Caco-2 (cell line): ENCODE results near the gene SH3BP1. TPM values are rescaled to one million over a fixed set of nuclear protein-coding genes. Genes with fewer than 3 reads are reported as not detected.

Source experiments
- BruUV-seq: library from RNA; stranded (reverse); fragments of 400-500 nt; replicated peaks from 2 replicates; lab custom pipeline; 2021; lab: Mats Ljungman, UMichigan
- CTCF ChIA-PET: fragments of 300-600 bp; sonication (Branson Sonifier 250); formaldehyde crosslinking; loops from one replicate; lab custom pipeline; 2022; ENCODE audit warnings: antibody characterized with exemption; lab: Charles Lee
- POLR2A ChIA-PET: fragments of 300-600 bp; sonication (Branson Sonifier 250); formaldehyde crosslinking; loops from one replicate; lab custom pipeline; 2022; ENCODE audit warnings: antibody characterized with exemption; lab: Charles Lee
- DNase-seq, 2 experiments: peaks; one replicate each; pipeline versions ENCODE4 v3.0.0 to v3.0.0-alpha.2; 2020 to 2022
- H3K27me3 ChIP-seq: replicated peaks from 2 replicates; pipeline ENCODE4 v1.6.0; 2011; ENCODE audit warnings: low read length; ENCODE audit not compliant: control insufficient read depth, insufficient read depth
- H3K36me3 ChIP-seq: 2 replicates; pipeline ENCODE4 v1.5.1; 2011; ENCODE audit warnings: low read length; ENCODE audit not compliant: control insufficient read depth, insufficient read depth
- H3K4me1 ChIP-seq: fragments of 250-450 bp; sonication (Bioruptor Pico); 2 replicates; pipeline ENCODE4 v1.5.1; 2020; ENCODE audit warnings: mild to moderate bottlenecking
- H3K4me3 ChIP-seq: 2 replicates; pipeline ENCODE4 v1.5.1; 2011; ENCODE audit warnings: low read depth, mild to moderate bottlenecking, control low read depth, low read length
- H3K9me3 ChIP-seq: fragments of 250-450 bp; sonication (Bioruptor Pico); 2 replicates; pipeline ENCODE4 v1.5.1; 2020; ENCODE audit warnings: mild to moderate bottlenecking, moderate library complexity
- H3K27ac Mint-ChIP-seq: one replicate; pipeline ENCODE4 v1.8.0; 2022; ENCODE audit warnings: mixed read lengths; ENCODE audit not compliant: unreplicated experiment
- H3K27me3 Mint-ChIP-seq: one replicate; pipeline ENCODE4 v1.8.0; 2022; ENCODE audit warnings: mixed read lengths; ENCODE audit not compliant: insufficient read depth, unreplicated experiment
- H3K36me3 Mint-ChIP-seq: one replicate; pipeline ENCODE4 v1.8.0; 2022; ENCODE audit warnings: mild to moderate bottlenecking, mixed read lengths; ENCODE audit not compliant: insufficient read depth, unreplicated experiment
- H3K4me1 Mint-ChIP-seq: one replicate; pipeline ENCODE4 v1.8.0; 2022; ENCODE audit warnings: low read depth, mixed read lengths; ENCODE audit not compliant: unreplicated experiment
- H3K4me3 Mint-ChIP-seq: one replicate; pipeline ENCODE4 v1.8.0; 2022; ENCODE audit warnings: mild to moderate bottlenecking, moderate library complexity, mixed read lengths; ENCODE audit not compliant: unreplicated experiment
- H3K9me3 Mint-ChIP-seq: one replicate; pipeline ENCODE4 v1.8.0; 2022; ENCODE audit warnings: mixed read lengths; ENCODE audit not compliant: unreplicated experiment
- CTCF ChIP-seq, 2 experiments: fragments of 200-600 bp in 1 of 2; IDR thresholded peaks; 1 replicate in 1 of 2; 2 replicates in 1 of 2; pipeline versions ENCODE4 v1.5.1 to v1.8.0; 2011 to 2022; ENCODE audit warnings: antibody characterized with exemption in 1 of 2, control low read depth in 1 of 2, inconsistent platforms in 1 of 2, low read depth in 1 of 2, low read length in 1 of 2, mild to moderate bottlenecking in 1 of 2, moderate library complexity in 1 of 2; ENCODE audit not compliant: insufficient read depth in 1 of 2, severe bottlenecking in 1 of 2, unreplicated experiment in 1 of 2
- intact Hi-C: fragments of 100-400 bp; cut with micrococcal nuclease; formaldehyde crosslinking; loops from one replicate; pipeline ENCODE4 v1.10.0; 2022; ENCODE audit not compliant: unreplicated experiment
- total RNA-seq: library from RNA; stranded (reverse); gene quantifications from 2 replicates; pipeline ENCODE4 v1.2.3, GENCODE V29; 2022

The SH3BP1 gene
- total RNA-seq, 1 experiment from 2014 or later = 19.8 TPM

GRCh38 chr22:37680191-37680851, 40.9 kb downstream of the SH3BP1 start:
- intact Hi-C loops = loop anchor here (5.0 to 10.0 kb wide), 2 partner anchors 76 to 143 kb away; partner anchors contain the start of gene GGA1

GRCh38 chr22:37681001-37681424, 41.5 kb downstream of the SH3BP1 start:
- Histone ChIP-seq H3K9me3 (no peaks in the 10 kb centered on the region), H3K27me3 (no peaks in the 10 kb centered on the region), H3K4me3 (no peak overlapping the region), H3K36me3 (no peaks in the 10 kb centered on the region), H3K4me1 (peaks cover 21% of the 10 kb centered on the region; the same call in 1 of the 2 replicates)
- no TSS peak for BruUV-seq
- ChIA-PET CTCF (interaction anchor here (0.6 to 2.0 kb wide), 10 partner anchors 13 to 131 kb away, joined by 3 to 43 read pairs (median 6); partner anchors contain the start of genes LGALS2 and PDXP), POLR2A (interaction anchor here (1.2 kb wide), 1 partner anchor 38 kb away, joined by 3 read pairs; no protein-coding TSS in a partner anchor)
- H3K27ac Mint-ChIP-seq = peak overlapping the region; percentile 62
- DNase-seq = no peak
- H3K27me3 Mint-ChIP-seq = no peaks in the 10 kb centered on the region
- no peaks in the 10 kb centered on the region for H3K9me3 Mint-ChIP-seq
- peaks cover 9% of the 10 kb centered on the region for H3K36me3 Mint-ChIP-seq
- peaks cover 7% of the 10 kb centered on the region for H3K4me1 Mint-ChIP-seq
- intact Hi-C loops = loop anchor here (1.0 to 10.0 kb wide), 3 partner anchors 38 to 144 kb away; partner anchors contain the start of gene GGA1
- no peak for TF ChIP-seq CTCF (IDR thresholded peaks at IDR 0.05; ENCODE audit: insufficient read depth in 1 of 2, low read depth in 1 of 2, low read length in 1 of 2, severe bottlenecking in 1 of 2, unreplicated experiment in 1 of 2)
- H3K4me3 Mint-ChIP-seq = no peak overlapping the region

More at GRCh38 chr22:37680191-37680851, 40.9 kb downstream of the SH3BP1 start:
- no peak for TF ChIP-seq CTCF (IDR thresholded peaks at IDR 0.05; ENCODE audit: insufficient read depth in 1 of 2, low read depth in 1 of 2, low read length in 1 of 2, severe bottlenecking in 1 of 2, unreplicated experiment in 1 of 2)
- no peaks in the 10 kb centered on the region for H3K9me3 ChIP-seq
- BruUV-seq = no TSS peak
- ChIA-PET CTCF (interaction anchor here (0.9 to 2.0 kb wide), 4 partner anchors 22 to 46 kb away, joined by 3 to 43 read pairs (median 10); partner anchors contain the start of gene PDXP), POLR2A (no interaction called here)
- H3K4me3 ChIP-seq = no peak overlapping the region
- H3K36me3 Mint-ChIP-seq = peaks cover 6% of the 10 kb centered on the region
- H3K27me3 Mint-ChIP-seq = no peaks in the 10 kb centered on the region
- no peak for DNase-seq
- H3K4me1 ChIP-seq = peaks cover 18% of the 10 kb centered on the region; the same call in 1 of the 2 replicates
- peaks cover 7% of the 10 kb centered on the region for H3K4me1 Mint-ChIP-seq
- H3K4me3 Mint-ChIP-seq = no peak overlapping the region
- no peak overlapping the region for H3K27ac Mint-ChIP-seq
- no peaks in the 10 kb centered on the region for H3K27me3 ChIP-seq
- H3K36me3 ChIP-seq = no peaks in the 10 kb centered on the region
- no peaks in the 10 kb centered on the region for H3K9me3 Mint-ChIP-seq

GRCh38 chr22:37681556-37682049, 42.1 kb downstream of the SH3BP1 start:
- POLR2A ChIA-PET = interaction anchor here (0.6 to 1.2 kb wide), 2 partner anchors 39 to 73 kb away, joined by 3 read pairs; partner anchors contain the start of gene GGA1
- Histone ChIP-seq H3K4me3 (no peak overlapping the region), H3K36me3 (no peaks in the 10 kb centered on the region), H3K27me3 (no peaks in the 10 kb centered on the region; the same call in 1 of the 2 replicates), H3K9me3 (no peaks in the 10 kb centered on the region), H3K4me1 (peaks cover 16% of the 10 kb centered on the region; the same call in 1 of the 2 replicates)
- intact Hi-C loops = loop anchor here (1.0 to 10.0 kb wide), 3 partner anchors 38 to 144 kb away; partner anchors contain the start of gene GGA1
- no TSS peak for BruUV-seq
- Mint-ChIP-seq H3K36me3 (peaks cover 15% of the 10 kb centered on the region), H3K27ac (peak overlapping the region; percentile 62), H3K4me3 (no peak overlapping the region), H3K4me1 (peaks cover 3% of the 10 kb centered on the region), H3K27me3 (no peaks in the 10 kb centered on the region), H3K9me3 (no peaks in the 10 kb centered on the region)
- CTCF ChIA-PET = interaction anchor here (0.6 to 2.0 kb wide), 10 partner anchors 14 to 132 kb away, joined by 3 to 43 read pairs (median 6); partner anchors contain the start of genes LGALS2 and PDXP
- TF ChIP-seq CTCF (IDR thresholded peaks at IDR 0.05; ENCODE audit: insufficient read depth in 1 of 2, low read depth in 1 of 2, low read length in 1 of 2, severe bottlenecking in 1 of 2, unreplicated experiment in 1 of 2) = peak; percentile 81 to 82
- peak; percentile 81 to 84 for DNase-seq
